ENCODE results near the gene METTL16.

DNA sequence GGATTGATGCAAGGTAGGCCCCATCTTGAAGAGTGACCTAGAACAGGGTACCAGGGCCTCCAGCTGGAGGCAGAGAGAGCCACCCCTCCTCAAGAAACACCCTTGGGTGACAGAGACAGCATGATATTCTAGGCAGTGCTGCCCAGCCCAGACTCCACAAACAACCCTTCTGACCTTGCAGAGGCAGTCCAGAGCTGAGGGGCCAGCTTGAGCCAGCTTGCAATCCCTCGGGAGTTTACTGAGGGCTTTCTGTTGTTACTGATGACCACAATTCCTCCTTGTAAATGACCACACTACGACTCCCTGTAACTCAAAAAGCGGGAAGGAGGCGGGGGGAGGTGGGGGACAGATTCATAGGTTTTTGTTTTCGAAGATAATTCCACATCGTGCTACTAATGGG, 92.2 kb downstream of the METTL16 start:
- TF ChIP-seq, protein P1, sequence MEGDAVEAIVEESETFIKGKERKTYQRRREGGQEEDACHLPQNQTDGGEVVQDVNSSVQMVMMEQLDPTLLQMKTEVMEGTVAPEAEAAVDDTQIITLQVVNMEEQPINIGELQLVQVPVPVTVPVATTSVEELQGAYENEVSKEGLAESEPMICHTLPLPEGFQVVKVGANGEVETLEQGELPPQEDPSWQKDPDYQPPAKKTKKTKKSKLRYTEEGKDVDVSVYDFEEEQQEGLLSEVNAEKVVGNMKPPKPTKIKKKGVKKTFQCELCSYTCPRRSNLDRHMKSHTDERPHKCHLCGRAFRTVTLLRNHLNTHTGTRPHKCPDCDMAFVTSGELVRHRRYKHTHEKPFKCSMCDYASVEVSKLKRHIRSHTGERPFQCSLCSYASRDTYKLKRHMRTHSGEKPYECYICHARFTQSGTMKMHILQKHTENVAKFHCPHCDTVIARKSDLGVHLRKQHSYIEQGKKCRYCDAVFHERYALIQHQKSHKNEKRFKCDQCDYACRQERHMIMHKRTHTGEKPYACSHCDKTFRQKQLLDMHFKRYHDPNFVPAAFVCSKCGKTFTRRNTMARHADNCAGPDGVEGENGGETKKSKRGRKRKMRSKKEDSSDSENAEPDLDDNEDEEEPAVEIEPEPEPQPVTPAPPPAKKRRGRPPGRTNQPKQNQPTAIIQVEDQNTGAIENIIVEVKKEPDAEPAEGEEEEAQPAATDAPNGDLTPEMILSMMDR (IDR thresholded peaks at IDR 0.05) = no peak
- no peak for TF ChIP-seq EZH2 (IDR thresholded peaks at IDR 0.05; ENCODE audit: borderline replicate concordance, insufficient read depth, low read depth, low read length, poor library complexity, severe bottlenecking)

All from B cell (primary cell).